Measurements from ENCODE around the gene ARHGEF11.

GRCh38 chr1:157042846-157043245, 2.7 kb downstream of the ARHGEF11 start:
- no peak for TF ChIP-seq CTCF (conservative IDR thresholded peaks at IDR 0.05)
- no peak for TF ChIP-seq ZFX (IDR thresholded peaks at IDR 0.05)
